Ramos (cell line): ENCODE results near the gene BEST2.
"Not testable (repeated sequence)": the region's sequence is repeated elsewhere in the genome, so short reads cannot be mapped to it uniquely, and the experiment has no call there.

ENCODE experiments used
- in situ Hi-C: fragments of 300-500 bp; cut with MboI; formaldehyde crosslinking; loops from one replicate; pipeline ENCODE4 v1.14.3; 2022; ENCODE audit warnings: low sequenced_read_pairs; ENCODE audit not compliant: unreplicated experiment

The BEST2 gene

DNA sequence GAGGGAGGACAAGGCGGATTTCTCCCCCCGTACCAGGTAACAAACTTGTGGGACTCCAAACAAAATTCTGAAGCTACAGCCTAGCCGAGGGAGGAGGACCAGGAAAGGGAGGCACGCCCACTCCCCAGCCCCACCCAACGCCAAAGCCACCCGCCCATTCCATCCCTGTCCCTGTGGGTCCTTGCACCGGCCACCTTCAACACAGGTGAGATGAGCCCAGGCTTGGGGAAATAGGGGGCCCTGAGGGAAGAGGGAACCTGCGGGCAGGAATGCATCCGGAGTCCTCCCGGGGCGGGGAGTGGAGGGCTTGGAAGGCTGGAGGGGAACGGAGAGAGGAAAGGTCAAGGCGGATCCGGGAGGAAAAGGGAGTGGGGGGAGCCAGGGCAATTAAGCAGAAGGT lies at the start of gene BEST2:
Gene BEST2, plus strand, starts transcription at position 157 of the 400 bp plus-strand sequence. CDS start 802 bp downstream, outside the sequence.
- in situ Hi-C loops = no loop called here

DNA sequence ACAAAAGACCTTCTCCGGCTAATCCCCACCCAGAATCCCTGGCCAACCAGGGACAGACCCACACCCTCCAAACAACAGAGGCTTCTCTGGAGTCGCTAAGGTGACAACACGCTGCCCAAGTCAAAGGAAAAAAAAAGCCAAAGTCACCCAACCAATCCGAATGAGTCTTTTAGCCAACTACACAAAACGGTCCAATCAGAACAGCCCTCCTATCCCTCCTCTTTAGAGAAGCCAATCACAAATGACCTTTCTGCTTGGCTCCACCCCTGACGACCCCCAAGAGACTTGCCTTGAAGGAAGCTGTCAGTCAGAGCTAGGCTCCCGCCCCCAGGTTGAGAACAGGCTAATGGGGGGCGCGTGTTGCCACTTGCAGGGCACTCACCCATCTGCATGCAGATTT lies 48.5 kb upstream of the BEST2 start:
- in situ Hi-C loops = no loop called here

DNA sequence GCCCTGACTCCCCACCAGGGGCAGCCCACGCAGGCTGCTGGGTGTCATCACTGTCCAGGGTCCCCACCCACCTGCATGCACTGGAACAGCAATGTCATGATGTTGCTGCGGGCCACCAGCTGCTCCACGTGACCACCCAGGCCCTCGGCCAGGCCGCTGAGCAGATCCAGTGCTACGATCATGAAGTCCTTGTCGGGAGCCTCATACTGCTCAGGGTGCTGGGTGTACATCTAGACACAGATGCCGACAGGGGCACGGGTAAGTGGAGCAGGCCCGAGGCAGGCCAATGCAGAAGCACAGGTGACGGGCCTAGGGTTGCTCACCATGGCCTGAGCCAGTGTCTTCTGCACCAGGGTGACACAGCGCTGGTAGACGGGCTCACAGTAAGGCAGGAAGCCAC lies 46.4 kb upstream of the BEST2 start:
- in situ Hi-C loops = no loop called here

GRCh38 chr19:12705654-12706331 lies 45.8 kb upstream of the BEST2 start:
- in situ Hi-C loops = no loop called here

- in situ Hi-C loops = no loop called here
Observed at GRCh38 chr19:12706332-12706718, 45.3 kb upstream of the BEST2 start.

DNA sequence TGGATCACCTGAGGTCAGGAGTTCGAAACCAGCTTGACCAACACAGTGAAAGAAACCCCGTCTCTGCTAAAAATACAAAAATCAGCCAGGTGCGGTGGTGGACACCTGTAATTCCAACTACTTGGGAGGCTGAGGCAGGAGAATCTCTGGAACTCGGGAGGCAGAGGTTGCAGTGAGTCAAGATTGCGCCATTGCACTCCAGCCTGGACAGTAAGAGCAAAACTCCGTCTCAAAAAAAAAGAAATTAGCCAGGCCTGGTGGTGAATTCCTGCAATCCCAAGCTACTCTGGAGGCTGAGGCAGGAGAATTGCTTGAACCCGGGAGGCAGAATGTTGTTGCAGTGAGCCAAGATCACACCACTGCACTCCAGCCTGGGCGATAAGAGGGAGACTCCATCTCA lies 43.0 kb upstream of the BEST2 start:
- in situ Hi-C loops = no loop called here

GRCh38 chr19:12711187-12711586 lies 40.4 kb upstream of the BEST2 start:
- in situ Hi-C loops = no loop called here

DNA sequence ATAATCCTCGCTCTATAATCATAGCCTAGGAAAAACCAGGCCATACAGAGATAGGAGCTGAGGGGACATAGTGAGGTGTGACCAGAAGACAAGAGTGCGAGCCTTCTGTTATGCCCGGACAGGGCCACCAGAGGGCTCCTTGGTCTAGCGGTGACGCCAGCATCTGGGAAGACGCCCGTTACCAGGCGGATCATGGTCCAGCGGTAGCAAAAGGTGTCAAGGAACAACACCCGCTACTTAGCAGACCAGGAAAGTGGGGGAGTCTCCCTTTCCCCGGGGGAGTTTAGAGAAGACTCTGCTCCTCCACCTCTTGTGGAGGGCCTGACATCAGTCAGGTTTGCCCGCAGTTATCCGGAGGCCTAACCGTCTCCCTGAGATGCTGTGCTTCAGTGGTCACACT lies 39.5 kb upstream of the BEST2 start:
- in situ Hi-C loops = not testable (repeated sequence)

DNA sequence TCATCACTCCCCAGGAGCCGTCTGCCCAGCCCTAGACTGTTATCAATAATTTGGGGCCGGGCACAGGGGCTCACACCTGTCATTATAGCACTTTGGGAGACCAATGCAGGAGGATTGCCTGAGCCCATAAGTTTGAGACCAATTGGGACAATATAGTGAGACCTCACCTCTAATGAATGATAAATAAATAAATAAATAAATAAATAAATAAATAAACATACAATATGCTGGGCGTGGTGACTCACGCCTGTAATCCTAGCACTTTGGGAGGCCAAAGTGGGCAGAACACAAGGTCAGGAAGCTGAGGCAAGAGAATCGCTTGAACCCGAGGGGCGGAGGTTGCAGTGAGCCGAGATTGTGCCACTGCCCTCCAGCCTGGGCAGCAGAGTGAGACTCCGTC lies 38.3 kb upstream of the BEST2 start:
- in situ Hi-C loops = not testable (repeated sequence)

DNA sequence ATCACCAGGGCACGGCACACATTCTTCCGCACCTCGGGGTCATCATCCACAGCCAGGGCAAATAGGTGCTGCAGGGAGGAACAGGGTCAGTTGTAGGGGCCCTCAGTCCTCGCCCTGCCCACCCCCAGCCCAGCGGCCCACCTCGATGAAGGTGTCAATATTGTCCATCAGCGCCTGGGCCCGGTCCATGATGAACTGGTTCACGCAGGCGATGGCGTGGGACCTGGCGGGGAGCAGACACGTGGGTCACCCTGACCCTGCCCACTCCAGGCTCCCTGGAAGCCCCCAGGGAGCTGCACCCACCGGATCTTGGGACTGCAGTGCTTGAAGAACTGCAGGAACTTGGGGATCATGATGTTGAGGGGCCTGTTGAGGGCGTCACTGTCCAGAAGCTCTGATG lies 36.5 kb upstream of the BEST2 start:
- in situ Hi-C loops = no loop called here

GRCh38 chr19:12715929-12716328 lies 35.7 kb upstream of the BEST2 start:
- in situ Hi-C loops = no loop called here

GRCh38 chr19:12720296-12720695 lies 31.3 kb upstream of the BEST2 start:
- in situ Hi-C loops = no loop called here

DNA sequence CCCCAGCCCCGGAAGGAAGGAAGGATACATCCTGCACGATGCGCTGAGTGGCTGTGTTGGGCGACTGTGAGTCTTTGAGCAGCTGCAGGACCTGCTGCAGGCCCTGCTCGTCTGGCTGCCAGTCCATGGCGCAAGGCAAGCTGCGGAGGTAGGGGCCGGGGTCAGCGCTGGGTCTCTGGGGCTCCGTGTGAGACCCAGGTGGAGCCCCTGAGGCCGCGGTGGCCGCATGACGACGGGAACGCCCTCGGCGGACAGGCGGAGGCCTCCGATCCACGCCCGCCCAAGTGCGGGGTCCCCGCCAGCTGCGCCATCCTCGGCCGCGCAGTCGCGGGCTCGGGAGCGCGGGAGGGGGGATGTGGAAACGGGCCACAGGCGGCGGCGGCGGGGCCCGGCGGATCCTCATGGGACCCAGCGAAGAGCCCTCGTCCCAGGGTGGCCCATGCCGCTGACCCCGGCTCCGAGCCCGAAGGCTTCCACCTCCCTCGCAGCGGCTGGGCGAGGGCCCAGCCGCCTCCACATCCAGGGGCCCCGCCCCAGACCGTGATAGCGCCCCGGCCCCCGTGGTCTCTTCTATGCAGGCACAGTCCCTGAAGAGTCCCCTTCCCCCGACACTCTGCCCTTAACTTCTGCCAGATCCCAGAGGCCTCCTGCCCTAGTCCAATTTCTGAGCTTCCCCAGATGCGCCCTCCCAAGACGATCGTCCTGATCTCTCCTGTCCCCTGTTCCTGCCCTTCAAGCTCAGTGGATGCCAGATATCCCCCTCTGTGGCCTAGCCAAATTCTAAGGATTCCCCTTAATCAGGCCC lies 30.5 kb upstream of the BEST2 start:
- in situ Hi-C loops = no loop called here

DNA sequence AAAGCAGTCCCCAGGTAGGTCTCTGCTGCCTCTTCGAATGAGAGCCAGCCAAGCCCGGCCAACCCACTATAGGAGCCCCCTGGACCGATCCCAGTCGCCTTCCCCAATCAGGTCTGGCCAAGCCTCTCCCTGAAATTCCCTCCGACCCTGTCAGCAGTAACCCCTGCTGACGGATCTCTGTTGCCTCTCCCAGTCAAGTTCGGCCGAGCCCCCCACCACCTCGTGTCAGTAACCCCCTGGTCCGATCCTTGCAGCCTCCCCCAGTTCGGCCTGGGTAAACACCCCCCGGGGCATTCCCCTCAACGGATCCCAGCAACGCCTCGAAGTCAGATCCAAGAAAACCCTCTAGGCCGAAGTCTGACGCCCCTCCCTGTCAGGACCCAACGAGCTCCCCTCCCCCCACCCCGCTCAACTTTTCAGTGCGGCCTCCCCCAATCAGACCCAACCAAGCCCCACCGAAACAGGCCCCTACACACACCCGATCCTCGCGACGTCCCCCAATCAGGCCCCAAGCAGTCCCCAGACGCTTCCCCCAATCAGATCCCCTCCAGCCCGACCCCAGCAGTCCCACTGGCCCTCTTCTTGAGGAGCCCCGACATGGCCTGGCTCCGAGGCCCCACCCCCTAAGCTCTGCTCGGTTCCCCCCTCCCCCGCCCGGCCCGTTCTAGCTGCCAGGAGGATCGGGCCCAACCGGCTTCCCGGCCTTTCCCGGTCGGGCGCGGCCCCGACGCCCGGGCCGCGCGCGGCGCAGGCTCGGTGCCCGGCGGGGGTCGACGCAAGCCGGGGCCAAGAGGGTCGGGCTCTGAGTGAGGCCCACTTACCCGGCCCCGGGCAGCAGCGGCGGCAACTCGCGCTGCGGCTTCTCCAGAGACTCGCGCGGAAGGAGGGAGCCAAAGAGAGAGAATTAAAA lies 29.7 kb upstream of the BEST2 start:
- in situ Hi-C loops = no loop called here

- in situ Hi-C loops = no loop called here
Observed at GRCh38 chr19:12722566-12723380, 28.8 kb upstream of the BEST2 start.

- in situ Hi-C loops = no loop called here
Observed at GRCh38 chr19:12723381-12723640, 28.3 kb upstream of the BEST2 start.

GRCh38 chr19:12723641-12724426 lies 27.8 kb upstream of the BEST2 start, which contains the start of gene TNPO2:
Gene TNPO2 (minus strand): TSS chr19:12723932. CDS start chr19:12720977, 2,955 bp downstream.
- in situ Hi-C loops = no loop called here

DNA sequence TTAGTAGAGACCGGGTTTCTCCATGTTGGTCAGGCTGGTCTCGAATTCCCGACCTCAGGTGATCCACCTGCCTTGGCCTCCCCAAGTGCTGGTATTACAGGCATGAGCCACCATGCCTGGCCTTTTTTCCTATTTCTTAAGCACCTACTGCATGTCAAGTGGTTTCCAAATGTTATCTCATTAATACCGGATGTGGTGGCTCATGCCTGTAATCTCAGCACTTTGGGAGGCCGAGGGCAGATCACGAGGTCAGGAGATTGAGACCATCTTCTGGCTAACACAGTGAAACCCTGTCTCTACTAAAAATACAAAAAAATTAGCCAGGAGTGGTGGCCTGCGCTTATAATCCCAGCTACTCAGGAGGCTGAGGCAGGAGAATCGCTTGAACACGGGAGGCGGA lies 26.0 kb upstream of the BEST2 start:
- in situ Hi-C loops = not testable (repeated sequence)

DNA sequence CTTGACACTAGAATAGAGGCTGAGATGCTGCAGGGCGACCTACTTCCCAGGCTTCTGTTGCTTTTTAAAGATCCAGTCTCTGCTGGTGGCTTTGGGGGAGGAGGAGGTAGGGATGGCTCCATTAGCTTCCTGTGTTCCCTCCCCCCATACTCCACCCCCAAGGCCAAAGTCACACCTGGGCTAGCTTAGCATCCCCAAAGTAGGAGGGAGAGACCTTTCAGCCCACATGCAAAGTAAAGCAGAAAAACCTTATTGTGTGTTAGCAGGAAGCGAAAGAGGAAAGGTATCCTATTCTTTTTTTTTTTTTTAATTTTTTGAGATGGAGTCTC lies 24.6 kb upstream of the BEST2 start:
- in situ Hi-C loops = no loop called here
